D721Med (cell line): Measurements from ENCODE around the gene ACAA2.

ENCODE experiments used
- DNase-seq: peaks from one replicate; pipeline ENCODE4 v3.0.0; 2011; ENCODE audit warnings: low spot score; ENCODE audit not compliant: insufficient read length
- FAIRE-seq: peaks from 2 replicates; lab custom pipeline; 2011; peaks lifted over from hg19 to GRCh38; lab: Jason Lieb, UNC
- CTCF ChIP-seq: IDR thresholded peaks from 2 replicates; pipeline ENCODE4 v1.5.1; 2012; ENCODE audit warnings: mild to moderate bottlenecking, control low read depth; ENCODE audit not compliant: insufficient read depth; ENCODE audit errors: missing control alignments

The ACAA2 gene

GRCh38 chr18:49763590-49763989 lies 49.7 kb downstream of the ACAA2 start:
- no peak for DNase-seq
- TF ChIP-seq CTCF: no peak
- FAIRE-seq: no peak

- TF ChIP-seq CTCF: no peak
- DNase-seq (no peak), FAIRE-seq (no peak)
These were observed 50.9 kb downstream of the ACAA2 start for GRCh38 chr18:49762191-49763077.

GRCh38 chr18:49761771-49762170 lies 51.6 kb downstream of the ACAA2 start:
- no peak for TF ChIP-seq CTCF
- FAIRE-seq (no peak), DNase-seq (no peak)

- DNase-seq (no peak), FAIRE-seq (no peak)
- TF ChIP-seq CTCF: no peak
These were observed 55.1 kb downstream of the ACAA2 start for GRCh38 chr18:49758263-49758610.

DNA sequence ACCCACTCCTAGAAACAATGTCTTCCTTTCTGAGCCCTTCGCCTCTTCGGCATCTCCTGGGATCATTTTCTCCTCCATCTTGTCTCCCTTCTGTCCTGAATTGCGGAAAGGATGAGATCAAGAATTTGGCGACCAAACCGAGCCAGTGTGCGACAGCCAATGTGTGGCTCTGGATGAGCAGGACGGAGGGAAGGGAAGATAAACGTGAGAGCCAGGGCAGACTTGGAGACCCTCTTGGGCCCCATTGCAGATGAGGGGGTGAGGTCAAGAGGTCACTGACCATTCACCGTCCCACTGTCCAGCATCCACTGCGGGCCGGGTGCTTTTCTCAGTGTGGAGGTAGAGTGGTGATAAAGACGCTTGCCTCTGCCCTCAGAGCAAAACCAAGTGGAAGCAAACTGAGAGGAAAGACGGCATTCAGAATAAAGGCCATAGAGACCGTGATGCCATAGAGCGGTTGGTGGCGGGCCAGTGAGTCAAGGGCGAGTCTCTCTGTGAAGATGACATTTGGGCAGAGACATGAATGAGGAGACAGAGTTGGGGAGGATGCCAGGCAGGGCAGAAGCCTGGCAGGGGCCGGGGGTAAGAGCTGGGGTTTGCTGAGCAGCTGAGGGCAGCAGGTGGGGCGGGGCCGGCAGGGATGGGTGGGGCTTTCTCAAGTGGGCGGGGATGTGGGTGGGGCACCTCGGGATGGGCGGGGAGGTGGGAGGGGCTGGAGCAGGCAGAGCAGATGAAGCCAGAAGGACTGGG lies 55.6 kb downstream of the ACAA2 start:
- no peak for TF ChIP-seq CTCF
- no peak for DNase-seq
- no peak for FAIRE-seq

DNA sequence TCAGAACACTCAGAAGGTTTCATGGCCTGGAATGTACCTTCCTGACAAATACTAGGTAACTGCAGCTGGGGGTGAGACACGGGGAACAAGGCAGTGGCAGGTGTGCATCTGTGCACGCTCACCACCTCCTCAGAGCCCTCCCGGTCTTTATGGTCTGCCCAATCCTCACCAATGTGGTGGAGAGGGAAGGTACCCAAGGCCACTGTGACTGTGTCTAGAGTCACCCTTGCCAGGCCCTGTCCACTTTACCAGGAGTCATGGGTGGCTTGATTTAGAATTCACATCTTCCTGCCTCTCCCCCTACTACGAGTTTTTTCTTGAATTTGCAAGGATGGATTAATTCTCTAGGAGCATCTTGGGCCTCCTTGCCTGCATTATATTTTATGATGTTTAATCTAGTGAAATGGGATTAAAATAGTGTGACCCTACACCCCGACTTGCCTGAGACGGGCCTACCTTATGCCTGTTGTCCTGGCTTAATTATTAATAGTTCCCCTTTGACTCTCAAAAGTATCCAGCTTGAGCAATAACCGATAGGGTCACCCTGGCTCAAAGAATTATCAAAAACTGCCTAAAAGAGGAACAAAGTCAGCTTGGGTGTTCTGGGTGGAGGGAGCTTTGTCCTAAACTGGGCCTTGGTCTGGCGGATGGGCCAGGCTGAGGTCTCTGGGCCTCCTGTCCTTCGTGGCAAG lies 56.5 kb downstream of the ACAA2 start:
- no peak for TF ChIP-seq CTCF
- DNase-seq (no peak), FAIRE-seq (no peak)
